SK-N-SH (cell line): ENCODE data around the gene SCART1. TPM values are rescaled to one million over a fixed set of nuclear protein-coding genes. Genes with fewer than 3 reads are reported as not detected.

ENCODE experiments used
- CTCF ChIA-PET: fragments of 300-600, 350-600 bp; formaldehyde crosslinking; extraction: SDS; loops from one replicate; lab custom pipeline; 2021; lab: Yijun Ruan, JAX
- POLR2A ChIA-PET: fragments of 350-600 bp; sonication (Branson Sonifier 250); formaldehyde crosslinking; extraction: SDS; loops from one replicate; lab custom pipeline; 2020; ENCODE audit warnings: antibody characterized with exemption, inconsistent platforms; lab: Yijun Ruan, JAX
- DNase-seq: peaks from one replicate; pipeline ENCODE4 v3.0.0; 2012
- H2AFZ ChIP-seq: fragments of 200-600 bp; sonication (generic); 2 replicates; pipeline ENCODE4 v1.8.1; 2016; ENCODE audit warnings: antibody characterized with exemption, mild to moderate bottlenecking, low read depth
- H3F3A ChIP-seq: fragments of 200-600 bp; sonication (generic); replicated peaks from 2 replicates; pipeline ENCODE3; 2016; ENCODE audit warnings: antibody characterized with exemption, mild to moderate bottlenecking; ENCODE audit not compliant: insufficient read depth
- H3K27ac ChIP-seq, 2 experiments: fragments of 200-500 bp in 1 of 2; fragments of 200-600 bp in 1 of 2; sonication (Bioruptor generic) in 1 of 2; sonication (generic), shearing (Covaris generic) in 1 of 2; 2 replicates each; pipeline versions ENCODE4 v1.5.1 to v1.6.1; 2014 to 2016; ENCODE audit warnings: low read depth in 2 of 2, inconsistent platforms in 1 of 2, low read length in 1 of 2, mild to moderate bottlenecking in 1 of 2, mixed read lengths in 1 of 2
- H3K27me3 ChIP-seq: fragments of 200-600 bp; sonication (generic), shearing (Covaris generic); 2 replicates; pipeline ENCODE4 v1.6.1; 2016; ENCODE audit warnings: mixed run types; ENCODE audit not compliant: insufficient read depth
- H3K36me3 ChIP-seq, 2 experiments: fragments of 200-500 bp in 1 of 2; fragments of 200-600 bp in 1 of 2; sonication (Bioruptor generic) in 1 of 2; sonication (generic) in 1 of 2; replicated peaks in 1 of 2; 2 replicates each; pipeline versions ENCODE3 to v1.5.1; 2014 to 2016; ENCODE audit warnings: low read length in 1 of 2, mild to moderate bottlenecking in 1 of 2; ENCODE audit not compliant: insufficient read depth in 2 of 2, control insufficient read depth in 1 of 2
- H3K4me1 ChIP-seq, 2 experiments: fragments of 200-500 bp in 1 of 2; fragments of 200-600 bp in 1 of 2; sonication (Bioruptor generic) in 1 of 2; sonication (generic), shearing (Covaris generic) in 1 of 2; 2 replicates each; pipeline versions ENCODE4 v1.5.1 to v1.6.1; 2014 to 2016; ENCODE audit warnings: low read depth in 1 of 2, low read length in 1 of 2, mixed run types in 1 of 2; ENCODE audit not compliant: insufficient read depth in 2 of 2, control insufficient read depth in 1 of 2
- H3K4me2 ChIP-seq: fragments of 200-600 bp; sonication (generic), shearing (Covaris generic); 2 replicates; pipeline ENCODE4 v1.6.1; 2017; ENCODE audit warnings: mixed run types
- H3K4me3 ChIP-seq, 2 experiments: fragments of 200-500 bp in 1 of 2; fragments of 200-600 bp in 1 of 2; sonication (Bioruptor generic) in 1 of 2; sonication (generic), shearing (Covaris generic) in 1 of 2; 2 replicates each; pipeline versions ENCODE4 v1.5.1 to v1.8.1; 2014 to 2016; ENCODE audit warnings: low read depth in 2 of 2, inconsistent platforms in 1 of 2, low read length in 1 of 2, mild to moderate bottlenecking in 1 of 2, mixed read lengths in 1 of 2, moderate library complexity in 1 of 2
- H3K79me2 ChIP-seq: fragments of 200-600 bp; sonication (generic); 2 replicates; pipeline ENCODE4 v1.8.1; 2017; ENCODE audit warnings: mild to moderate bottlenecking; ENCODE audit not compliant: insufficient read depth
- H3K9ac ChIP-seq: fragments of 200-600 bp; sonication (generic); 2 replicates; pipeline ENCODE4 v1.6.1; 2017; ENCODE audit warnings: mixed run types
- H3K9me2 ChIP-seq: fragments of 200-600 bp; sonication (generic); 2 replicates; pipeline ENCODE4 v1.6.1; 2017; ENCODE audit warnings: mixed run types
- H3K9me3 ChIP-seq: fragments of 200-600 bp; sonication (generic); 2 replicates; pipeline ENCODE4 v1.6.1; 2017; ENCODE audit warnings: mixed run types, mild to moderate bottlenecking, moderate library complexity
- H4K20me1 ChIP-seq: fragments of 200-600 bp; sonication (generic); 2 replicates; pipeline ENCODE4 v1.6.1; 2017; ENCODE audit warnings: mild to moderate bottlenecking, mixed run types; ENCODE audit not compliant: insufficient read depth
- ELF1 ChIP-seq: IDR thresholded peaks from 2 replicates; pipeline ENCODE4 v1.4.0; 2012
- EP300 ChIP-seq, 2 experiments: IDR thresholded peaks; 2 replicates each; pipeline versions ENCODE4 v1.4.0 to v1.6.1; 2012; ENCODE audit warnings: borderline replicate concordance in 1 of 2, low read depth in 1 of 2, low read length in 1 of 2
- EZH2phosphoT487 ChIP-seq: fragments of 200-600 bp; sonication (generic); IDR thresholded peaks from 2 replicates; pipeline ENCODE4 v1.6.1; 2017; ENCODE audit warnings: low read depth, mixed run types, mild to moderate bottlenecking, antibody characterized with exemption, moderate library complexity, borderline replicate concordance
- FOSL2 ChIP-seq: IDR thresholded peaks from 2 replicates; pipeline ENCODE4 v1.4.0; 2012; ENCODE audit warnings: low read depth, mild to moderate bottlenecking, moderate library complexity, borderline replicate concordance
- FOXM1 ChIP-seq: IDR thresholded peaks from 2 replicates; pipeline ENCODE4 v1.4.0; 2012; ENCODE audit warnings: low read depth, mild to moderate bottlenecking
- JUND ChIP-seq: IDR thresholded peaks from 2 replicates; pipeline ENCODE4 v1.4.0; 2012
- MAX ChIP-seq: IDR thresholded peaks from 2 replicates; pipeline ENCODE4 v1.4.0; 2012; ENCODE audit warnings: low read depth
- MXI1 ChIP-seq: IDR thresholded peaks from 2 replicates; pipeline ENCODE4 v1.6.1; 2012; ENCODE audit warnings: mild to moderate bottlenecking, low read depth, low read length, improper control_type of control experiment
- NRF1 ChIP-seq: IDR thresholded peaks from 2 replicates; pipeline ENCODE4 v1.6.1; 2012; ENCODE audit warnings: low read depth, mild to moderate bottlenecking, low read length
- POLR2AphosphoS5 ChIP-seq: IDR thresholded peaks from 2 replicates; pipeline ENCODE4 v1.6.1; 2012; ENCODE audit warnings: low read depth, low read length
- RCOR1 ChIP-seq: fragments of 150-350 bp; IDR thresholded peaks from 2 replicates; pipeline ENCODE4 v1.6.1; 2017; ENCODE audit warnings: antibody characterized with exemption, low read length
- RFX5 ChIP-seq: IDR thresholded peaks from 2 replicates; pipeline ENCODE4 v1.6.1; 2012; ENCODE audit warnings: mild to moderate bottlenecking, improper control_type of control experiment, low read length
- RXRA ChIP-seq: IDR thresholded peaks from 2 replicates; pipeline ENCODE4 v1.4.0; 2012; ENCODE audit warnings: low read depth, mild to moderate bottlenecking, borderline replicate concordance
- SIN3A ChIP-seq: IDR thresholded peaks from 2 replicates; pipeline ENCODE4 v1.6.1; 2012; ENCODE audit warnings: low read depth, mild to moderate bottlenecking, low read length, moderate library complexity, borderline replicate concordance
- SMC3 ChIP-seq: IDR thresholded peaks from 2 replicates; pipeline ENCODE4 v1.6.1; 2012; ENCODE audit warnings: low read depth, low read length, improper control_type of control experiment
- TCF12 ChIP-seq: IDR thresholded peaks from 2 replicates; pipeline ENCODE4 v1.4.0; 2012
- TEAD4 ChIP-seq: IDR thresholded peaks from 2 replicates; pipeline ENCODE4 v1.4.0; 2012; ENCODE audit warnings: mild to moderate bottlenecking, borderline replicate concordance; ENCODE audit not compliant: insufficient read depth
- USF2 ChIP-seq: fragments of 150-350 bp; IDR thresholded peaks from 2 replicates; pipeline ENCODE4 v1.6.1; 2017; ENCODE audit warnings: antibody characterized with exemption, low read length, low read depth, borderline replicate concordance
- WGBS: methylation state at CpG from one replicate; pipeline ENCODE4 v1.1.6; 2017; ENCODE audit warnings: low lambda C conversion rate; 5-methylcytosine and 5-hydroxymethylcytosine counted together
- polyA plus RNA-seq, 3 experiments: library from polyadenylated mRNA; depleted of rRNA; stranded (reverse); fragments of >200 nt; gene quantifications; 2 replicates each; pipeline ENCODE4 v1.2.3, GENCODE V29; 2012
- TF ChIP-seq, protein P1 (sequence below): fragments of 150-350 bp; IDR thresholded peaks from 2 replicates; pipeline ENCODE4 v1.6.1; 2016; ENCODE audit warnings: mild to moderate bottlenecking, low read depth, low read length
- TF ChIP-seq, protein P2 (sequence below): IDR thresholded peaks from 2 replicates; pipeline ENCODE4; 2012
- TF ChIP-seq, protein P3 (sequence below): IDR thresholded peaks from 2 replicates; pipeline ENCODE4 v1.4.0; 2012; ENCODE audit warnings: low read depth, borderline replicate concordance

SCART1 gene
- polyA plus RNA-seq, 1 of the 3 experiments (the other 2 are of a cell fraction): 2.1 TPM

GRCh38 chr10:133445268-133445732 lies 8.4 kb upstream of the SCART1 start:
- CTCF ChIA-PET: no interaction called here
- no peak overlapping the region for H3K4me2 ChIP-seq
- TF ChIP-seq USF2 (no peak), FOSL2 (no peak), RXRA (no peak), RCOR1 (no peak), SIN3A (no peak), MAX (no peak), SMC3 (no peak)
- TF ChIP-seq, protein P1, sequence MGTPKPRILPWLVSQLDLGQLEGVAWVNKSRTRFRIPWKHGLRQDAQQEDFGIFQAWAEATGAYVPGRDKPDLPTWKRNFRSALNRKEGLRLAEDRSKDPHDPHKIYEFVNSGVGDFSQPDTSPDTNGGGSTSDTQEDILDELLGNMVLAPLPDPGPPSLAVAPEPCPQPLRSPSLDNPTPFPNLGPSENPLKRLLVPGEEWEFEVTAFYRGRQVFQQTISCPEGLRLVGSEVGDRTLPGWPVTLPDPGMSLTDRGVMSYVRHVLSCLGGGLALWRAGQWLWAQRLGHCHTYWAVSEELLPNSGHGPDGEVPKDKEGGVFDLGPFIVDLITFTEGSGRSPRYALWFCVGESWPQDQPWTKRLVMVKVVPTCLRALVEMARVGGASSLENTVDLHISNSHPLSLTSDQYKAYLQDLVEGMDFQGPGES: no peak
- TF ChIP-seq, all 33 proteins: peak for 0
- peak; percentile 18 for DNase-seq
- H3K36me3 ChIP-seq: peaks cover 0 to 3% of the 10 kb centered on the region in 2 experiments
- H3K79me2 ChIP-seq: no peaks in the 10 kb centered on the region
- H3K27me3 ChIP-seq: no peaks in the 10 kb centered on the region
- 87% methylated on average over 20 of the region's 22 CpGs for WGBS
- H2AFZ ChIP-seq: no peak overlapping the region
- H4K20me1 ChIP-seq: no peaks in the 10 kb centered on the region
- no peak overlapping the region for H3K9ac ChIP-seq
- H3F3A ChIP-seq: no peaks in the 10 kb centered on the region
- POLR2A ChIA-PET: no interaction called here
- no peaks in the 10 kb centered on the region for H3K4me1 ChIP-seq
- H3K9me2 ChIP-seq: no peaks in the 10 kb centered on the region
- H3K27ac ChIP-seq: no peak overlapping the region
- 0 out of 2 replicates have a peak, but pooled peaks cover 23% of the 10 kb centered on the region for H3K9me3 ChIP-seq
- no peak overlapping the region for H3K4me3 ChIP-seq

GRCh38 chr10:133445751-133446708 lies 7.7 kb upstream of the SCART1 start:
- Histone ChIP-seq H4K20me1 (no peaks in the 10 kb centered on the region), H3F3A (no peaks in the 10 kb centered on the region), H3K36me3 (peaks cover 0 to 3% of the 10 kb centered on the region in 2 experiments), H3K79me2 (no peaks in the 10 kb centered on the region), H3K4me1 (no peaks in the 10 kb centered on the region), H3K4me3 (no peak overlapping the region), H3K9me3 (0 out of 2 replicates have a peak, but pooled peaks cover 23% of the 10 kb centered on the region), H3K4me2 (no peak overlapping the region), H2AFZ (no peak overlapping the region), H3K27me3 (no peaks in the 10 kb centered on the region), H3K9ac (no peak overlapping the region), H3K9me2 (no peaks in the 10 kb centered on the region), H3K27ac (no peak overlapping the region)
- ChIA-PET CTCF (no interaction called here), POLR2A (no interaction called here)
- DNase-seq: no peak
- 81% methylated on average over 56 of the region's 80 CpGs for WGBS
- no peak for TF ChIP-seq POLR2AphosphoS5
- no peak for TF ChIP-seq JUND
- no peak for TF ChIP-seq RFX5
- no peak for TF ChIP-seq FOXM1
- no peak for TF ChIP-seq ELF1
- TF ChIP-seq TEAD4: no peak
- no peak for TF ChIP-seq TCF12
- TF ChIP-seq, protein P2, sequence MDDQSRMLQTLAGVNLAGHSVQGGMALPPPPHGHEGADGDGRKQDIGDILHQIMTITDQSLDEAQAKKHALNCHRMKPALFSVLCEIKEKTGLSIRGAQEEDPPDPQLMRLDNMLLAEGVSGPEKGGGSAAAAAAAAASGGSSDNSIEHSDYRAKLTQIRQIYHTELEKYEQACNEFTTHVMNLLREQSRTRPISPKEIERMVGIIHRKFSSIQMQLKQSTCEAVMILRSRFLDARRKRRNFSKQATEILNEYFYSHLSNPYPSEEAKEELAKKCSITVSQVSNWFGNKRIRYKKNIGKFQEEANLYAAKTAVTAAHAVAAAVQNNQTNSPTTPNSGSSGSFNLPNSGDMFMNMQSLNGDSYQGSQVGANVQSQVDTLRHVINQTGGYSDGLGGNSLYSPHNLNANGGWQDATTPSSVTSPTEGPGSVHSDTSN: no peak
- TF ChIP-seq EZH2phosphoT487: no peak
- TF ChIP-seq, protein P3, sequence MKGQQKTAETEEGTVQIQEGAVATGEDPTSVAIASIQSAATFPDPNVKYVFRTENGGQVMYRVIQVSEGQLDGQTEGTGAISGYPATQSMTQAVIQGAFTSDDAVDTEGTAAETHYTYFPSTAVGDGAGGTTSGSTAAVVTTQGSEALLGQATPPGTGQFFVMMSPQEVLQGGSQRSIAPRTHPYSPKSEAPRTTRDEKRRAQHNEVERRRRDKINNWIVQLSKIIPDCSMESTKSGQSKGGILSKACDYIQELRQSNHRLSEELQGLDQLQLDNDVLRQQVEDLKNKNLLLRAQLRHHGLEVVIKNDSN: no peak
- no peak for TF ChIP-seq NRF1
- no peak for TF ChIP-seq MAX
- no peak for TF ChIP-seq MXI1
- no peak for TF ChIP-seq EP300 (IDR thresholded peaks at IDR 0.05; ENCODE audit: borderline replicate concordance in 1 of 2, low read depth in 1 of 2, low read length in 1 of 2)
- TF ChIP-seq, protein P1: no peak
